ENCODE measurements around the gene RRP15.

The RRP15 gene

GRCh38 chr1:218330043-218330623 lies 45.0 kb downstream of the RRP15 start:
- TF ChIP-seq, protein P1, sequence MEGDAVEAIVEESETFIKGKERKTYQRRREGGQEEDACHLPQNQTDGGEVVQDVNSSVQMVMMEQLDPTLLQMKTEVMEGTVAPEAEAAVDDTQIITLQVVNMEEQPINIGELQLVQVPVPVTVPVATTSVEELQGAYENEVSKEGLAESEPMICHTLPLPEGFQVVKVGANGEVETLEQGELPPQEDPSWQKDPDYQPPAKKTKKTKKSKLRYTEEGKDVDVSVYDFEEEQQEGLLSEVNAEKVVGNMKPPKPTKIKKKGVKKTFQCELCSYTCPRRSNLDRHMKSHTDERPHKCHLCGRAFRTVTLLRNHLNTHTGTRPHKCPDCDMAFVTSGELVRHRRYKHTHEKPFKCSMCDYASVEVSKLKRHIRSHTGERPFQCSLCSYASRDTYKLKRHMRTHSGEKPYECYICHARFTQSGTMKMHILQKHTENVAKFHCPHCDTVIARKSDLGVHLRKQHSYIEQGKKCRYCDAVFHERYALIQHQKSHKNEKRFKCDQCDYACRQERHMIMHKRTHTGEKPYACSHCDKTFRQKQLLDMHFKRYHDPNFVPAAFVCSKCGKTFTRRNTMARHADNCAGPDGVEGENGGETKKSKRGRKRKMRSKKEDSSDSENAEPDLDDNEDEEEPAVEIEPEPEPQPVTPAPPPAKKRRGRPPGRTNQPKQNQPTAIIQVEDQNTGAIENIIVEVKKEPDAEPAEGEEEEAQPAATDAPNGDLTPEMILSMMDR (IDR thresholded peaks at IDR 0.05; ENCODE audit: insufficient read depth, low read depth, low read length, missing control alignments): peak; percentile 30
- peak; percentile 33 for DNase-seq (ENCODE audit: low read depth)
- H3K4me3 ChIP-seq (ENCODE audit: low read depth, low read length): no peak overlapping the region

GRCh38 chr1:218332416-218332815 lies 47.3 kb downstream of the RRP15 start:
- no peak for DNase-seq (ENCODE audit: low read depth)
- H3K4me3 ChIP-seq (ENCODE audit: low read depth, low read length): no peak overlapping the region
- TF ChIP-seq, protein P1 (IDR thresholded peaks at IDR 0.05; ENCODE audit: insufficient read depth, low read depth, low read length, missing control alignments): no peak

DNA sequence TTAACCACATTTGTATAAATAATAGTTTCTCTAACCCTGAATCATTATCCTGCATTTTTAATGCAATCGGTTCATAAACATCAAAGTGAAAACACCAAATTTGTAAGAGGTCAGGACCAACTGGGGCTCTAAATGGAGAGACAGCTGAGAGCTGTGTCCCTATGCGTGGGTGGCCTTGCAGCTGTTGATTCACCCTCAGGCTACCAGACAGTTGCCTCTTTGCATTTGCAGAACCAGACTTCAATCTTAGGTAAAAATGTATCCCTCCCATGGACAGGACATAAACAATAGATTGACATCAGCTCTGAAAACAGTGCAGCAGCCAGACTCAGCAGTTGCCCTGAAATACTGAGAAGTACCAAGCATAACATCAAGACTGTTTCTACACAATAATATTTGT lies 51.2 kb downstream of the RRP15 start:
- no peak for DNase-seq (ENCODE audit: low read depth)

GRCh38 chr1:218339267-218339831 lies 54.3 kb downstream of the RRP15 start:
- TF ChIP-seq, protein P1 (IDR thresholded peaks at IDR 0.05; ENCODE audit: insufficient read depth, low read depth, low read length, missing control alignments): peak; percentile 60
- H3K4me3 ChIP-seq (ENCODE audit: low read depth, low read length): no peak overlapping the region
- peak; percentile 25 for DNase-seq (ENCODE audit: low read depth)

More for the DNA sequence above, 51.2 kb downstream of the RRP15 start:
- TF ChIP-seq, protein P1 (IDR thresholded peaks at IDR 0.05; ENCODE audit: insufficient read depth, low read depth, low read length, missing control alignments): no peak
- H3K4me3 ChIP-seq (ENCODE audit: low read depth, low read length): no peak overlapping the region

GRCh38 chr1:218341325-218341724 lies 56.2 kb downstream of the RRP15 start:
- no peak overlapping the region for H3K4me3 ChIP-seq (ENCODE audit: low read depth, low read length)
- no peak for DNase-seq (ENCODE audit: low read depth)
- TF ChIP-seq, protein P1 (IDR thresholded peaks at IDR 0.05; ENCODE audit: insufficient read depth, low read depth, low read length, missing control alignments): no peak

DNA sequence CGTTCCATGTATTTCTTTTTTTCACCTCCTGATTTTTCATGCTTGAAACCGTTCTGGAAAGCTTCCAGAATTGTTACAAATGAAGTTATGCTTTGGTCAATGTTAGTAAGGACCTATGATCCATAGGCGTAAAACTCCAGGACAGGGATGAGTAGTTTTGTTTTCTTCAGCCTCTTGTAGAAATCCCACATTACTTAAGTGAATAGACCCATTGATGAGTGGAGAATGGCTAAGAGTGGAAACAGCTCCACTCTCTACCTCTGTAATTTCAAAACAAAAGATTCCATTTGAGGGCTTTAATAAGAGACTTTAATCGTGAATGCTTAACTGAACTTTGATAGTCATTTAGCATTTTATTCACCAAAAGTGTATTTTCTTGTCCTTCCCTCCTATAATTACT lies 57.0 kb downstream of the RRP15 start:
- no peak overlapping the region for H3K4me3 ChIP-seq (ENCODE audit: low read depth, low read length)
- DNase-seq (ENCODE audit: low read depth): no peak
- TF ChIP-seq, protein P1 (IDR thresholded peaks at IDR 0.05; ENCODE audit: insufficient read depth, low read depth, low read length, missing control alignments): no peak
